A673 (cell line): ENCODE data around the gene USP10. TPM values are rescaled to one million over a fixed set of nuclear protein-coding genes. Genes with fewer than 3 reads are reported as not detected.

Experiments used
- BruUV-seq: library from RNA; stranded (reverse); fragments of 400-500 nt; replicated peaks from 2 replicates; lab custom pipeline; 2021; lab: Mats Ljungman, UMichigan
- CTCF ChIA-PET: fragments of 300-600 bp; sonication (Branson Sonifier 250); formaldehyde crosslinking; loops from one replicate; lab custom pipeline; 2022; ENCODE audit warnings: antibody characterized with exemption; lab: Charles Lee
- POLR2A ChIA-PET: fragments of 300-600 bp; sonication (Branson Sonifier 250); formaldehyde crosslinking; loops from one replicate; lab custom pipeline; 2022; ENCODE audit warnings: antibody characterized with exemption; ENCODE audit not compliant: low non-redundant PET; lab: Charles Lee
- DNase-seq: peaks from one replicate; pipeline ENCODE4 v3.0.0-alpha.2; 2015; ENCODE audit warnings: low spot score
- H3K27ac ChIP-seq: fragments of 200-600 bp; sonication (generic); 2 replicates; pipeline ENCODE4 v1.5.1; 2016; ENCODE audit warnings: mixed run types, low read depth, mild to moderate bottlenecking, mixed read lengths, antibody characterized with exemption, low read length; ENCODE audit not compliant: poor library complexity, severe bottlenecking
- H3K27me3 ChIP-seq: fragments of 200-600 bp; sonication (generic); replicated peaks from 2 replicates; pipeline ENCODE4 v1.6.1; 2017; ENCODE audit warnings: mixed run types, low read depth, mild to moderate bottlenecking, mixed read lengths, antibody characterized with exemption, low read length; ENCODE audit not compliant: insufficient read depth, poor library complexity
- H3K36me3 ChIP-seq: fragments of 200-600 bp; sonication (generic); 2 replicates; pipeline ENCODE4 v1.6.1; 2016; ENCODE audit warnings: mixed run types, mild to moderate bottlenecking, mixed read lengths, antibody characterized with exemption, low read length; ENCODE audit not compliant: insufficient read depth, poor library complexity, severe bottlenecking
- H3K4me1 ChIP-seq: fragments of 200-600 bp; sonication (generic); 2 replicates; pipeline ENCODE4 v1.6.1; 2017; ENCODE audit warnings: mixed run types, mild to moderate bottlenecking, mixed read lengths, antibody characterized with exemption, low read length; ENCODE audit not compliant: insufficient read depth, poor library complexity, severe bottlenecking
- H3K4me3 ChIP-seq: fragments of 200-600 bp; sonication (generic); 2 replicates; pipeline ENCODE4 v1.5.1; 2016; ENCODE audit warnings: low read depth, mixed run types, mild to moderate bottlenecking, mixed read lengths, low read length; ENCODE audit not compliant: poor library complexity, severe bottlenecking
- H3K9me3 ChIP-seq: fragments of 200-600 bp; sonication (generic); 2 replicates; pipeline ENCODE4 v1.6.1; 2016; ENCODE audit warnings: mixed run types, low read depth, mild to moderate bottlenecking, mixed read lengths, antibody characterized with exemption, low read length; ENCODE audit not compliant: poor library complexity, severe bottlenecking
- EZH2 ChIP-seq: fragments of 200-600 bp; sonication (generic); IDR thresholded peaks from 2 replicates; pipeline ENCODE4 v1.6.1; 2017; ENCODE audit warnings: borderline replicate concordance, low read depth, mild to moderate bottlenecking, mixed read lengths, antibody characterized with exemption, low read length; ENCODE audit not compliant: poor library complexity, severe bottlenecking
- intact Hi-C: fragments of 100-400 bp; cut with micrococcal nuclease; formaldehyde crosslinking; loops from one replicate; pipeline ENCODE4 v1.10.0; 2022; ENCODE audit not compliant: unreplicated experiment
- total RNA-seq: library from RNA; stranded (reverse); gene quantifications from 2 replicates; pipeline ENCODE4 v1.2.3, GENCODE V29; 2021
- TF ChIP-seq, protein P1 (sequence below): fragments of 300-800, 200-600 bp; sonication (generic); conservative IDR thresholded peaks from 2 replicates; pipeline ENCODE4 v1.5.1; 2017; ENCODE audit warnings: low read depth, mild to moderate bottlenecking, antibody characterized with exemption, low read length, moderate library complexity, mixed read lengths

USP10 gene
- total RNA-seq, 1 experiment from 2014 or later, result 171 TPM

DNA sequence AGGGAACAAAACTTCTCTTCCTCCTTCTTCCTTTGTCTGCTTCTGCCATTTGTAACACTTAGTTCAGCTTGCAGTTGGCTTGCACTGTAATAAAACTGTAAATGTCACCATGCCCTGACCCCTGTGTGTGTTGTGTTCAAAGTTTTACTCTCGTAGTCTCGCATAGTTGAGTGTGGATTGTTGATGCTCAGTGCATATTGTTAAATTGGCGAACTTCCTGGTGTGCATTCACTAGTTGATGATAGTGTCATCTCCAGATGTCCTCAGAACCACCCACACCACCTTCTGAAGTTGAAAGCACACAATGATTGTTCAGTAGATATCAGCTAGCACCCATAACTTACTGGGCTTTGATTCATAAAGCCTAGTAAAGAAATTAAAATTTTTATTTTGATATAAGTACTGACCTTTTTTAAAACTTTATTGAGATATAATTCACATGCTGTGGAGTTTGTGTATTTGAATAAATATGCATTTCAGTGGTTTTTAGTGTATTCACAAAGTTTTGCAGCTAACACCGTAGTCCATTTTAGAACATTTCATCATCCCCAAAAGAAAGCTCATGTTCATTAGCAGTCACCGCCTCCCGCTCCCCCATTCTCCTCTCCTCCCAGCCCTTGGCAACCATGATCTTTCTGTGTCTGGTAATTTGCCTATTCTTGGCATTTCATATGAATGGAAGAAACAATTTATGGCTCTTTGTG is 25.0 kb downstream of the USP10 start:
- BruUV-seq, result no TSS peak
- TF ChIP-seq, protein P1, sequence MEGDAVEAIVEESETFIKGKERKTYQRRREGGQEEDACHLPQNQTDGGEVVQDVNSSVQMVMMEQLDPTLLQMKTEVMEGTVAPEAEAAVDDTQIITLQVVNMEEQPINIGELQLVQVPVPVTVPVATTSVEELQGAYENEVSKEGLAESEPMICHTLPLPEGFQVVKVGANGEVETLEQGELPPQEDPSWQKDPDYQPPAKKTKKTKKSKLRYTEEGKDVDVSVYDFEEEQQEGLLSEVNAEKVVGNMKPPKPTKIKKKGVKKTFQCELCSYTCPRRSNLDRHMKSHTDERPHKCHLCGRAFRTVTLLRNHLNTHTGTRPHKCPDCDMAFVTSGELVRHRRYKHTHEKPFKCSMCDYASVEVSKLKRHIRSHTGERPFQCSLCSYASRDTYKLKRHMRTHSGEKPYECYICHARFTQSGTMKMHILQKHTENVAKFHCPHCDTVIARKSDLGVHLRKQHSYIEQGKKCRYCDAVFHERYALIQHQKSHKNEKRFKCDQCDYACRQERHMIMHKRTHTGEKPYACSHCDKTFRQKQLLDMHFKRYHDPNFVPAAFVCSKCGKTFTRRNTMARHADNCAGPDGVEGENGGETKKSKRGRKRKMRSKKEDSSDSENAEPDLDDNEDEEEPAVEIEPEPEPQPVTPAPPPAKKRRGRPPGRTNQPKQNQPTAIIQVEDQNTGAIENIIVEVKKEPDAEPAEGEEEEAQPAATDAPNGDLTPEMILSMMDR, result no peak
- TF ChIP-seq EZH2, result no peak
- Histone ChIP-seq H3K4me3 (no peak overlapping the region), H3K27me3 (no peaks in the 10 kb centered on the region), H3K36me3 (no peaks in the 10 kb centered on the region), H3K4me1 (peaks cover 86% of the 10 kb centered on the region), H3K9me3 (no peaks in the 10 kb centered on the region), H3K27ac (peak overlapping the region; percentile 70)
- POLR2A ChIA-PET, result no interaction called here
- intact Hi-C loops, result loop anchor here (2.0 kb wide), 1 partner anchor 52 kb away; no protein-coding TSS in a partner anchor
- CTCF ChIA-PET, result interaction anchor here (0.5 to 3.0 kb wide), 4 partner anchors 52 to 1084 kb away, joined by 3 to 21 read pairs (median 6); no protein-coding TSS in a partner anchor
- peak; percentile 81 for DNase-seq

DNA sequence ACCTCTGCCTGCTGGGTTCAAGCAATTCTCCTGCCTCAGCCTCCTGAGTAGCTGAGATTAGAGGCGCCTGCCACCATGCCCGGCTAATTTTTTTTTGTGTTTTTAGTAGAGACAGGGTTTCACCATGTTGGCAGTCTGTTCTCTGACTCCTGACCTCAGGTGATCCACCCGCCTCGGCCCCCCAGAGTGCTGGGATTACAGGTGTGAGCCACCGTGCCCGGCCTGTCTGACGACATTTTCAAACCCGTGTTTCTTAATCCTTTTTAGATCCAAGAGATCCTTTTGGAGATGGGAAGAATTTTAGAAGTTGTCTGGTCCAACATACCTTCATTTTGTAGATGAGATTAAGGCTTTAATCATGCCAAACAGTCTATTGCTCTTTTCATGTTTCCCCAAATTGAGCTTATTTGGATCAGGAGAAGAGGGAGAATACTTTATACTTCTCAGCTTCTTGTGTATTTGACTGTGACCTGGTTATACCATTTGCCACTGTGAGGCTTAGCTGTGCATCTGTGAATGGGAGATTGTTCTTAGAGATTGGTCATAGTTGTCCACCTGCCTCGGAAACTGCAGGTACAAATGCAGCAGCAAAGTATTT is 25.8 kb downstream of the USP10 start:
- CTCF ChIA-PET, result interaction anchor here (0.6 to 3.0 kb wide), 5 partner anchors 13 to 229 kb away, joined by 3 to 21 read pairs (median 7); no protein-coding TSS in a partner anchor
- no peaks in the 10 kb centered on the region for H3K36me3 ChIP-seq
- H3K9me3 ChIP-seq, result no peaks in the 10 kb centered on the region
- no TSS peak for BruUV-seq
- DNase-seq, result no peak
- POLR2A ChIA-PET, result no interaction called here
- H3K4me3 ChIP-seq, result no peak overlapping the region
- H3K27ac ChIP-seq, result peak overlapping the region; percentile 70
- TF ChIP-seq, protein P1, result no peak
- peaks cover 83% of the 10 kb centered on the region for H3K4me1 ChIP-seq
- H3K27me3 ChIP-seq, result no peaks in the 10 kb centered on the region
- intact Hi-C loops, result loop anchor here (2.0 kb wide), 3 partner anchors 53 to 215 kb away; no protein-coding TSS in a partner anchor

DNA sequence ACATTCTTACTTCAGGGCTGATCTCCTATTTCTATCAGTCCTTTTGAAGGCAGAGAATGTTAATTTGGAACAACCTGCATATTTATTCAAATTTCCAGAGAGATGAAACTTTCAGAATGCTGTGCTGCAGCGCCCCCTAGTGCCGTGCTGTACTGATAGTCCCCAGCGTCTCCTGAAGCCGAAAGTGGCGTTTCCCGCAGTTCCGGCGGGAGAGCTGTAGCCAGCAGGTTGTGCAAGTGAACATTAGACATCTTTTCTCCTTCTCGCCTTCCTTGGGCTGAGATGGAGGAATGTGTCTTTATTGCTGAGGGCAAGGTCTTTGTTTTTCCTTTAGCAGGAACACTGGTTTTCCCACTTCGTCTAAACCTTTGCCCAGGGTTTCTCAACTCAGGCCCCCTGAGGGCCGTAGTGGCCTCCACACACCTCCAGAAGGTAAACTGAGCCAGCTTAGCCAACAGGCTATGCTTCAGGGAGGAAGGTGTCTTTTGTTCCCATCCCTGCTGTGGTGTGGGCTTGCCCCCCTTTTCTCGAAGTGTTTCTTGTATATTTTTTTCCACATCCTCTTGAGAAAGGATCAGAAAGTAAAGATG is 26.4 kb downstream of the USP10 start:
- TF ChIP-seq, protein P1, result peak; percentile 98
- TF ChIP-seq EZH2, result no peak
- POLR2A ChIA-PET, result interaction anchor here (0.6 kb wide), 1 partner anchor 8 kb away, joined by 4 read pairs; no protein-coding TSS in a partner anchor
- peaks cover 85% of the 10 kb centered on the region for H3K4me1 ChIP-seq
- H3K4me3 ChIP-seq, result no peak overlapping the region
- BruUV-seq, result no TSS peak
- no peaks in the 10 kb centered on the region for H3K9me3 ChIP-seq
- H3K27ac ChIP-seq, result peak overlapping the region; percentile 34
- H3K27me3 ChIP-seq, result no peaks in the 10 kb centered on the region
- DNase-seq, result peak; percentile 90
- CTCF ChIA-PET, result interaction anchor here (0.6 to 3.0 kb wide), 9 partner anchors 13 to 229 kb away, joined by 3 to 21 read pairs (median 5); no protein-coding TSS in a partner anchor
- intact Hi-C loops, result loop anchor here (2.0 kb wide), 2 partner anchors 103 to 215 kb away; no protein-coding TSS in a partner anchor
- no peaks in the 10 kb centered on the region for H3K36me3 ChIP-seq
